Ovary (tissue), 9 donors: ENCODE measurements around the gene TMEM134. TPM values are rescaled to one million over a fixed set of nuclear protein-coding genes. Genes with fewer than 3 reads are reported as not detected.
A peak's percentile ranks its signal among the peaks of the same experiment; 100 is the strongest.
"Not testable (repeated sequence)": the region's sequence is repeated elsewhere in the genome, so short reads cannot be mapped to it uniquely, and the experiment has no call there.

Experiments
- DNase-seq, 5 donors: peaks; one replicate each; pipeline ENCODE4 v3.0.0-alpha.2; 2019 to 2020
- H3K27ac ChIP-seq, 2 donors: fragments of 200-600 bp; one replicate each; pipeline versions ENCODE4 v1.5.1 to v1.8.0; 2019 to 2022
- H3K27me3 ChIP-seq: fragments of 200-600 bp; one replicate; pipeline ENCODE4 v1.8.0; 2022
- H3K36me3 ChIP-seq: fragments of 200-600 bp; sonication (generic); one replicate; pipeline ENCODE4 v1.5.1; 2019
- H3K4me1 ChIP-seq: one replicate; pipeline ENCODE4 v1.8.1; 2013; ENCODE audit warnings: mild to moderate bottlenecking, moderate library complexity; ENCODE audit not compliant: insufficient read depth
- H3K4me3 ChIP-seq: fragments of 200-600 bp; sonication (generic); one replicate; pipeline ENCODE4 v1.5.1; 2017
- H3K9me3 ChIP-seq, 2 donors: fragments of 200-600 bp in 1 of 2; sonication (generic) in 1 of 2; one replicate each; pipeline versions ENCODE4 v1.5.1 to v1.8.1; 2013 to 2019; ENCODE audit warnings: mild to moderate bottlenecking in 1 of 2, moderate library complexity in 1 of 2
- CTCF ChIP-seq, 3 donors: fragments of 450-650 bp in 2 of 3; fragments of 200-600 bp in 1 of 3; IDR thresholded peaks; one replicate each; pipeline versions ENCODE4 v1.5.1 to v1.8.0; 2016 to 2022; ENCODE audit warnings: antibody characterized with exemption in 3 of 3, mild to moderate bottlenecking in 1 of 3
- EP300 ChIP-seq: sonication (generic); formaldehyde crosslinking; IDR thresholded peaks from one replicate; pipeline ENCODE4 v1.6.1; 2017; ENCODE audit warnings: antibody characterized with exemption
- POLR2A ChIP-seq: fragments of 450-650 bp; IDR thresholded peaks from one replicate; pipeline ENCODE4 v1.6.1; 2017; ENCODE audit warnings: antibody characterized with exemption, mild to moderate bottlenecking, moderate library complexity
- WGBS, 3 donors: extraction: QIAGEN DNeasy Blood & Tissue Kit in 1 of 3; methylation state at CpG; one replicate each; pipeline versions ENCODE4 v1.1.5 to v1.1.7; 2013 to 2017; 5-methylcytosine and 5-hydroxymethylcytosine counted together
- intact Hi-C, 4 donors: fragments of 100-400 bp; cut with DNase I; formaldehyde crosslinking; loops; one replicate each; pipeline versions ENCODE4 v1.11.0 to v1.15.1; 2022 to 2023
- polyA plus RNA-seq, 2 donors: library from polyadenylated mRNA; stranded (reverse); fragments of 200-250 nt in 1 of 2; fragments of 350-450 nt in 1 of 2; fragmentation: Illumina TruSeq in 1 of 2; extraction: RNeasy Lipid Tissue Mini Kit (QIAGEN cat#74804) in 1 of 2; gene quantifications; one replicate each; pipeline ENCODE4 v1.2.3, GENCODE V29; 2013 to 2014
- total RNA-seq, 7 donors: library from RNA; depleted of rRNA in 2 of 7; stranded (reverse); fragments of >200 nt in 2 of 7; fragmentation: NEBNext Ultra II Directional in 3 of 7; extraction: Animal tissue kit (Norgen Biotek cat#: 25700) in 3 of 7; gene quantifications; one replicate each; pipeline versions ENCODE4 v1.1.0 to v1.2.4, GENCODE V29; 2016 to 2023
- donor health status: DM: no; HTN: no; CAD: no; lungs with moderate emphysema.
- donor health status: DM: no; HTN: no; CAD: no.
- donor health status: Bipolar disorder and iron deficiency.
- donor health status: DM: yes; HTN: yes; CAD: no.
- donor health status: DM: no; HTN: no; CAD: no.
- donor health status: DM: yes; HTN: yes; CAD: no.

Gene TMEM134
- total and polyA plus RNA-seq, 9 donors = 2.7 to 69.8 (median 44.3) TPM

GRCh38 chr11:67466962-67467771, 1.9 kb downstream of the TMEM134 start:
- no peaks in the 10 kb centered on the region for H3K36me3 ChIP-seq
- H3K9me3 ChIP-seq = no peaks in the 10 kb centered on the region
- H3K4me3 ChIP-seq = no peak overlapping the region
- peak in 1 of 5 donors; percentile 22 for DNase-seq
- no peak overlapping the region for H3K27ac ChIP-seq
- no peak for TF ChIP-seq CTCF (IDR thresholded peaks at IDR 0.05)
- no peak for TF ChIP-seq POLR2A
- TF ChIP-seq EP300 = no peak
- intact Hi-C loops = loop anchor here in 1 of 4 donors (5.0 kb wide), 1 partner anchor 70 kb away; no protein-coding TSS in a partner anchor
- peaks cover 7% of the 10 kb centered on the region for H3K4me1 ChIP-seq
- H3K27me3 ChIP-seq = no peaks in the 10 kb centered on the region
- 63 to 67% (median 65%) methylated on average over 11 of the region's 11 CpGs for WGBS, 3 donors

DNA sequence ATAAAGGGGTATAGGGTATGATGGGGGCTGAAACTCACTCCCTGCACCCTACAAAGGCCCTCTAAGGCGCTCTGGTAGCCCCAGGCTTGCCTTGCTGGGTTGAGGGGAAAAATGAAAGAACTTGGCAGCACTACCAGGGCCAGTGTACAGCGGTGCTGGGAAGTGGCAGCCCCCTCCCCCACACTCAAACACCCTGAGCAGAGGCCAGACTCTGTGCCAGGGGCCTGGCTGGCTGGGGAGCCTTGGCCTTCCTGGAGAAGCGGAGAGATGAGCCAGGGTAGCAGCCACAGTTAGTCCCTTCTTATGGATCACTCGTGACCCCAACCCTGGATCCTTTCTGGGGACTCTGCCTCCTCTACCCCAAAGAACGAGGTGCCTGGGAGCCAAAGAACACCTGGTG, 2.7 kb downstream of the TMEM134 start:
- DNase-seq = peak in 1 of 5 donors; percentile 19
- 81 to 83% (median 81%) methylated on average over 5 of the region's 5 CpGs for WGBS, 3 donors
- H3K36me3 ChIP-seq = no peaks in the 10 kb centered on the region
- H3K9me3 ChIP-seq = no peaks in the 10 kb centered on the region
- TF ChIP-seq CTCF (IDR thresholded peaks at IDR 0.05) = no peak
- TF ChIP-seq EP300 = no peak
- TF ChIP-seq POLR2A = no peak
- intact Hi-C loops = loop anchor here in 1 of 4 donors (5.0 kb wide), 1 partner anchor 69 kb away; no protein-coding TSS in a partner anchor
- no peaks in the 10 kb centered on the region for H3K27me3 ChIP-seq
- no peak overlapping the region for H3K27ac ChIP-seq
- H3K4me1 ChIP-seq = peaks cover 7% of the 10 kb centered on the region
- H3K4me3 ChIP-seq = no peak overlapping the region

GRCh38 chr11:67465530-67465929, 3.5 kb downstream of the TMEM134 start:
- not testable (repeated sequence) for H3K36me3 ChIP-seq, H3K27ac ChIP-seq, H3K9me3 ChIP-seq, H3K4me1 ChIP-seq, H3K27me3 ChIP-seq, H3K4me3 ChIP-seq
- 66 to 82% (median 72%) methylated on average over 2 of the region's 2 CpGs for WGBS, 3 donors
- DNase-seq = peak in 1 of 5 donors; percentile 19
- intact Hi-C loops = loop anchor here in 1 of 4 donors (5.0 kb wide), 1 partner anchor 68 kb away; no protein-coding TSS in a partner anchor

GRCh38 chr11:67465189-67465510, 3.9 kb downstream of the TMEM134 start:
- Histone ChIP-seq H3K4me3 (peak overlapping the region; percentile 39), H3K9me3 (no peaks in the 10 kb centered on the region), H3K4me1 (peaks cover 7% of the 10 kb centered on the region), H3K27me3 (no peaks in the 10 kb centered on the region), H3K27ac (peak overlapping the region; percentile 63 to 78), H3K36me3 (no peaks in the 10 kb centered on the region)
- intact Hi-C loops = loop anchor here in 1 of 4 donors (5.0 kb wide), 1 partner anchor 68 kb away; no protein-coding TSS in a partner anchor
- peak in 1 of 5 donors; percentile 18 for DNase-seq
- WGBS, 3 donors = 79 to 92% (median 83%) methylated on average over 3 of the region's 3 CpGs
- TF ChIP-seq POLR2A = no peak
- no peak for TF ChIP-seq CTCF (IDR thresholded peaks at IDR 0.05)
- TF ChIP-seq EP300 = no peak
